Lung (tissue), 12 donors: ENCODE results near the gene RPS19BP1. TPM values are rescaled to one million over a fixed set of nuclear protein-coding genes. Genes with fewer than 3 reads are reported as not detected.

Source experiments
- ATAC-seq: fragments of 200-7000 bp; cut with Tn5 transposase; one replicate; pipeline ENCODE4 v1.9.1; 2020; ENCODE audit warnings: moderate number of reproducible peaks; ENCODE audit not compliant: insufficient read depth, low FRiP score
- DNase-seq, 3 donors: peaks; one replicate each; pipeline ENCODE4 v3.0.0-alpha.2; 2013 to 2017
- H3K27ac ChIP-seq, 2 donors: one replicate each; pipeline ENCODE4 v1.5.1; 2013; ENCODE audit warnings: mild to moderate bottlenecking in 2 of 2, moderate library complexity in 2 of 2, control low read depth in 1 of 2, inconsistent platforms in 1 of 2, low read depth in 1 of 2, low read length in 1 of 2
- H3K27me3 ChIP-seq, 3 donors: one replicate each; pipeline ENCODE4 v1.5.1; 2013; ENCODE audit warnings: low read length in 2 of 3; ENCODE audit not compliant: control insufficient read depth in 3 of 3, insufficient read depth in 3 of 3
- H3K36me3 ChIP-seq, 4 donors: one replicate each; pipeline ENCODE4 v1.5.1; 2013; ENCODE audit warnings: low read length in 4 of 4, mild to moderate bottlenecking in 1 of 4, moderate library complexity in 1 of 4; ENCODE audit not compliant: control insufficient read depth in 4 of 4, insufficient read depth in 4 of 4
- H3K4me1 ChIP-seq, 5 donors: one replicate each; pipeline ENCODE4 v1.5.1; 2013; ENCODE audit warnings: low read length in 5 of 5, mild to moderate bottlenecking in 2 of 5, moderate library complexity in 1 of 5; ENCODE audit not compliant: control insufficient read depth in 5 of 5, insufficient read depth in 5 of 5
- H3K4me3 ChIP-seq: one replicate; pipeline ENCODE4 v1.5.1; 2013; ENCODE audit warnings: mild to moderate bottlenecking, control low read depth, moderate library complexity
- H3K9ac ChIP-seq, 2 donors: one replicate each; pipeline ENCODE4 v1.5.1; 2013; ENCODE audit warnings: low read length in 2 of 2, control low read depth in 1 of 2; ENCODE audit not compliant: insufficient read depth in 1 of 2
- H3K9me3 ChIP-seq, 4 donors: one replicate each; pipeline ENCODE4 v1.5.1; 2013; ENCODE audit warnings: low read length in 3 of 4, mild to moderate bottlenecking in 1 of 4, moderate library complexity in 1 of 4; ENCODE audit not compliant: control insufficient read depth in 4 of 4, insufficient read depth in 3 of 4
- CTCF ChIP-seq: IDR thresholded peaks from 2 replicates; pipeline ENCODE4 v1.5.1; 2012; ENCODE audit warnings: mild to moderate bottlenecking; ENCODE audit errors: control extremely low read depth, extremely low read depth
- WGBS, 2 donors: extraction: QIAGEN DNeasy Blood & Tissue Kit; methylation state at CpG; one replicate each; pipeline ENCODE4 v1.1.7; 2013; 5-methylcytosine and 5-hydroxymethylcytosine counted together
- polyA plus RNA-seq, 2 donors: library from polyadenylated mRNA; stranded (reverse); fragments of 200-250 nt; gene quantifications; one replicate each; pipeline ENCODE4 v1.2.1, GENCODE V29; 2013
- total RNA-seq, 2 donors: library from RNA; depleted of rRNA in 1 of 2; stranded (reverse); fragments of >200 nt in 1 of 2; gene quantifications; one replicate each; pipeline ENCODE4 v1.2.1, GENCODE V29; 2014 to 2021
- donor health status: control.
- donor health status: control.
- donor health status: Bipolar disorder and iron deficiency.
- donor health status: healthy.
- donor health status: DM: yes; HTN: yes; CAD: no.

RPS19BP1 gene
- total and polyA plus RNA-seq, 4 donors, result 50.0 to 199 (median 135) TPM

GRCh38 chr22:39580006-39580441 is 47.5 kb upstream of the RPS19BP1 start:
- Histone ChIP-seq H3K4me1 (no peaks in the 10 kb centered on the region), H3K4me3 (no peak overlapping the region), H3K27me3 (peaks cover 0 to 13% (median 0%) of the 10 kb centered on the region in 3 donors), H3K36me3 (no peaks in the 10 kb centered on the region), H3K27ac (no peak overlapping the region), H3K9ac (no peak overlapping the region), H3K9me3 (no peaks in the 10 kb centered on the region)
- no peak for TF ChIP-seq CTCF
- 52 to 70% methylated on average over 5 of the region's 5 CpGs for WGBS, 2 donors
- ATAC-seq, result no peak
- DNase-seq, result no peak

- ATAC-seq (no peak), DNase-seq (no peak)
- Histone ChIP-seq H3K4me3 (no peak overlapping the region), H3K27ac (no peak overlapping the region), H3K36me3 (no peaks in the 10 kb centered on the region), H3K9me3 (no peaks in the 10 kb centered on the region), H3K4me1 (no peaks in the 10 kb centered on the region), H3K27me3 (peaks cover 0 to 9% (median 0%) of the 10 kb centered on the region in 3 donors), H3K9ac (no peak overlapping the region)
- WGBS, 2 donors, result 86 to 88% methylated on average over 7 of the region's 7 CpGs
- TF ChIP-seq CTCF, result no peak
Observed at GRCh38 chr22:39577900-39578299, 45.4 kb upstream of the RPS19BP1 start.

- H3K36me3 ChIP-seq, result no peaks in the 10 kb centered on the region
- DNase-seq, result no peak
- no peaks in the 10 kb centered on the region for H3K4me1 ChIP-seq
- no peak overlapping the region for H3K4me3 ChIP-seq
- no peak overlapping the region for H3K9ac ChIP-seq
- TF ChIP-seq CTCF, result no peak
- 74% methylated on average over 21 of the region's 21 CpGs for WGBS, 2 donors
- no peak overlapping the region for H3K27ac ChIP-seq
- peaks cover 0 to 6% (median 0%) of the 10 kb centered on the region in 3 donors for H3K27me3 ChIP-seq
- no peak for ATAC-seq
- no peaks in the 10 kb centered on the region for H3K9me3 ChIP-seq
Observed at GRCh38 chr22:39577366-39577765, 44.8 kb upstream of the RPS19BP1 start.

GRCh38 chr22:39576027-39576426 is 43.5 kb upstream of the RPS19BP1 start:
- H3K27me3 ChIP-seq, result peaks cover 0 to 9% (median 0%) of the 10 kb centered on the region in 3 donors
- ATAC-seq (no peak), DNase-seq (no peak)
- no peaks in the 10 kb centered on the region for H3K4me1 ChIP-seq
- H3K27ac ChIP-seq, result no peak overlapping the region
- H3K4me3 ChIP-seq, result no peak overlapping the region
- no peaks in the 10 kb centered on the region for H3K9me3 ChIP-seq
- no peaks in the 10 kb centered on the region for H3K36me3 ChIP-seq
- WGBS, 2 donors, result 87 to 93% methylated on average over 4 of the region's 4 CpGs
- TF ChIP-seq CTCF, result no peak
- no peak overlapping the region for H3K9ac ChIP-seq
